Subcutaneous abdominal adipose tissue (tissue), 5 donors: ENCODE data around the gene TLX3.
A peak's percentile ranks its signal among the peaks of the same experiment; 100 is the strongest.

Source experiments
- H3K27ac ChIP-seq: one replicate; pipeline ENCODE4 v1.7.0; 2013; ENCODE audit warnings: low read depth, mild to moderate bottlenecking, inconsistent platforms, low read length, moderate library complexity
- H3K27me3 ChIP-seq, 5 donors: one replicate each; pipeline ENCODE4 v1.7.0; 2013; ENCODE audit warnings: low read length in 5 of 5, inconsistent platforms in 1 of 5; ENCODE audit not compliant: control insufficient read depth in 5 of 5, insufficient read depth in 4 of 5
- H3K36me3 ChIP-seq, 5 donors: one replicate each; pipeline ENCODE4 v1.7.0; 2013; ENCODE audit warnings: low read length in 5 of 5; ENCODE audit not compliant: control insufficient read depth in 5 of 5, insufficient read depth in 5 of 5
- H3K4me1 ChIP-seq, 5 donors: one replicate each; pipeline ENCODE4 v1.7.0; 2013; ENCODE audit warnings: low read length in 5 of 5, mild to moderate bottlenecking in 3 of 5, moderate library complexity in 1 of 5; ENCODE audit not compliant: control insufficient read depth in 5 of 5, insufficient read depth in 5 of 5
- H3K4me3 ChIP-seq, 5 donors: one replicate each; pipeline ENCODE4 v1.7.0; 2013; ENCODE audit warnings: low read length in 5 of 5, low read depth in 1 of 5
- H3K9ac ChIP-seq, 5 donors: one replicate each; pipeline ENCODE4 v1.7.0; 2013; ENCODE audit warnings: low read length in 5 of 5, mild to moderate bottlenecking in 4 of 5, moderate library complexity in 3 of 5
- H3K9me3 ChIP-seq, 5 donors: one replicate each; pipeline ENCODE4 v1.7.0; 2013; ENCODE audit warnings: low read length in 5 of 5; ENCODE audit not compliant: control insufficient read depth in 5 of 5
- donor health status: healthy.
- donor health status: healthy.
- donor health status: healthy.
- donor health status: healthy.
- donor health status: healthy.

TLX3 gene

DNA sequence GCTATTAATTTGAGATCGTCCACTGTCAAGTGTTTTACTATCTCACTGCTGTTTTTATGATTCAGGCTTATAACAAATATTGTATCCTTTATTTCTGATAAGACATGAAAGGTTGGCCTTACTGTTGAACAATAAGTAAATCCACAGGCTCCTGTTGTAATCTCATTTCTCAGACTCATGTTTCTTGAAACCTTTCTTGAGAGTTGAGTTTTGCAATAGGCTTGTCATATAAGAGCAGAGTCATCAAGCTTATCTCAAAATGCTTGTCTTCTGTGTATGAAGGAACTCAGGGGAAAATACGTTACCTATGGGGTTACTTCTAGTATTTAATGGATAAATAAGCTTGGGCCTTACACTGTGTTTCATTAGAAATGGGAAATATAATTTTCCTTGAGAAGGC lies 9.2 kb upstream of the TLX3 start:
- Histone ChIP-seq H3K4me1 (no peaks in the 10 kb centered on the region), H3K9me3 (no peaks in the 10 kb centered on the region), H3K27ac (no peak overlapping the region), H3K9ac (no peak overlapping the region), H3K27me3 (peaks cover 10 to 15% (median 11%) of the 10 kb centered on the region in 5 donors), H3K36me3 (no peaks in the 10 kb centered on the region), H3K4me3 (no peak overlapping the region)

GRCh38 chr5:171300358-171300757 lies 8.7 kb upstream of the TLX3 start:
- H3K36me3 ChIP-seq: no peaks in the 10 kb centered on the region
- no peak overlapping the region for H3K9ac ChIP-seq
- H3K9me3 ChIP-seq: no peaks in the 10 kb centered on the region
- peaks cover 15 to 20% (median 15%) of the 10 kb centered on the region in 5 donors for H3K27me3 ChIP-seq
- no peak overlapping the region for H3K4me3 ChIP-seq
- H3K27ac ChIP-seq: no peak overlapping the region
- no peaks in the 10 kb centered on the region for H3K4me1 ChIP-seq

GRCh38 chr5:171306166-171306565 lies 2.9 kb upstream of the TLX3 start:
- Histone ChIP-seq H3K27me3 (peaks cover 63 to 75% (median 68%) of the 10 kb centered on the region in 5 donors), H3K9ac (no peak overlapping the region), H3K36me3 (no peaks in the 10 kb centered on the region), H3K9me3 (no peaks in the 10 kb centered on the region), H3K4me3 (no peak overlapping the region), H3K4me1 (peaks cover 0 to 29% (median 22%) of the 10 kb centered on the region in 5 donors), H3K27ac (no peak overlapping the region)

DNA sequence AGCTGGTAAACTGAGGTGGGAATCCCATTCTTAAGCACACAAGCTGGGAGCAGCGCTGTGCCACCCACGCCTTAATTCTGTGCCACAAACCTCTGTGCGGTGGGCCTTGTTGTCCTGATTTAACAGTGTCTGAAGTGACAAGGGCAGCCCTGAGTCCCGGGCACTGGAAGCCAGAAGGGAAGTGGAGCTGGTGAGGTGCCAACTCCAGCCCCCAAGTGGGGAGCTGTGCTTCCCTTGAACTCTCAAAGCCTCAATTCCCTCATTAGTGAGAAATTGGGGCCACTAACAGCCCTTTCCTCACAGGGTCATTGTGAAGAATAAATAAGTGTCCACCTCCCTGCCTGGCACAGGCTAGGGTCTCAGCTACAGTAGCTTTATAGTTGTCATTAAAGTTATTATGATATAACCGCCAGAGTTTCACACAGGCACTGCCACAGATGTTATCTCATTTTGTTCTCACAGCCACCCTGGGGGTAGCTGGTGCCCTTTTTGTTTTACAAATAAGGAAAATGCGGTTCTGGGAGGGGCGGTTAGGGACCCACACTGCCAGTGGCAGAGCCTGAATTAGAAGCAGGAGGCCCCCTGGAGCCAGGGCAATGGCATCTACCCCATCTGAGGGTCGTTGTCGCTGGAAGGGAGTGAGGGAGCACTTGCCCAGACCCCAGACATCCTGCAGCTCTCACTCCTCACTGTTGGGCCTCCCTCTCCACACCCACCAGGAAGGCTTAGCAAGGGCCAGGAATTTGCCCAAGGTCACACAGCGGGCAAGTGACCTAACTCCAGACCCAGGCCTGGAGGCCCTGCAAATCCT lies 2.1 kb upstream of the TLX3 start:
- H3K9ac ChIP-seq: no peak overlapping the region
- no peaks in the 10 kb centered on the region for H3K9me3 ChIP-seq
- H3K4me1 ChIP-seq: peaks cover 0 to 35% (median 29%) of the 10 kb centered on the region in 5 donors
- no peaks in the 10 kb centered on the region for H3K36me3 ChIP-seq
- H3K27ac ChIP-seq: no peak overlapping the region
- no peak overlapping the region for H3K4me3 ChIP-seq
- peaks cover 66 to 80% (median 70%) of the 10 kb centered on the region in 5 donors for H3K27me3 ChIP-seq

DNA sequence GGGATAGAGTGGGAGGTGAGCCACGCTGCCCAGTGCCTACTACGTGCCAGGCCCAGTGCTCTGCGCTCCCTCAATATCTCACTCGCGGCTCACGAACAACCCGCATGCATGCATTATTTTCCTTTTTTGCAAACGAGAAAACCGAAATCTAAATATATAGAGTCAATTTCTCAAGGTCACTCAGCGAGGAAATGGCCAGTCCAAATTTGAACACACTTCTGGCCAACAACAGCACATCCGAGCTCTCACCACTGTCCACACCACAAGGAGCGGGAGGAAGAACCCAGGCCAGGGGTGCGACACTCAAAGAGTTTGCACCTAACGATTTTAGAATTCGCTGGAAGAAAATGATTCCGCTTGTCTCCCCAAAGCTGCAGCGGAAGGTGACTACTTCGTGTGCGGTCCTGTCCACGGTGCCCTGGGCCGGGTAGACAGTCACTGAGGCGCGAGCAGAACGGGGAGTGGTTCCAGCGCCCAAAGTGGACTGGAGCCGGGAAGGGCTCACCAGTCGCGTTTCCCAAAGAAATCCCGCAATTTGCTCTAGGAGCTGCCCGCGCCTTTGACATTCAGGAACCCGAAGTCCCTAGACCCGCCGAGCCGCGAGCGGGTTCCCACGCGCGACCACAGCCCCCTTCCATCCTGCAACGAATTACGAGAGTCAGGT lies 1.1 kb upstream of the TLX3 start:
- Histone ChIP-seq H3K27me3 (peaks cover 70 to 86% (median 79%) of the 10 kb centered on the region in 5 donors), H3K9me3 (no peaks in the 10 kb centered on the region), H3K27ac (no peak overlapping the region), H3K9ac (no peak overlapping the region), H3K4me3 (no peak overlapping the region), H3K4me1 (peaks cover 0 to 44% (median 38%) of the 10 kb centered on the region in 5 donors), H3K36me3 (no peaks in the 10 kb centered on the region)

- no peak overlapping the region for H3K27ac ChIP-seq
- H3K36me3 ChIP-seq: no peaks in the 10 kb centered on the region
- peaks cover 76 to 92% (median 84%) of the 10 kb centered on the region in 5 donors for H3K27me3 ChIP-seq
- no peaks in the 10 kb centered on the region for H3K9me3 ChIP-seq
- H3K4me3 ChIP-seq: peak overlapping the region in 2 of 5 donors; percentile 22 to 51
- H3K9ac ChIP-seq: no peak overlapping the region
- peaks cover 0 to 52% (median 41%) of the 10 kb centered on the region in 5 donors for H3K4me1 ChIP-seq
Measured at GRCh38 chr5:171309276-171310211, 496 bp downstream of the TLX3 start.

GRCh38 chr5:171310212-171310818 lies 1.3 kb downstream of the TLX3 start:
- Histone ChIP-seq H3K9me3 (no peaks in the 10 kb centered on the region), H3K4me3 (no peak overlapping the region), H3K4me1 (peaks cover 0 to 59% (median 48%) of the 10 kb centered on the region in 5 donors), H3K36me3 (no peaks in the 10 kb centered on the region), H3K27ac (no peak overlapping the region), H3K27me3 (peaks cover 75 to 92% (median 84%) of the 10 kb centered on the region in 5 donors), H3K9ac (no peak overlapping the region)

DNA sequence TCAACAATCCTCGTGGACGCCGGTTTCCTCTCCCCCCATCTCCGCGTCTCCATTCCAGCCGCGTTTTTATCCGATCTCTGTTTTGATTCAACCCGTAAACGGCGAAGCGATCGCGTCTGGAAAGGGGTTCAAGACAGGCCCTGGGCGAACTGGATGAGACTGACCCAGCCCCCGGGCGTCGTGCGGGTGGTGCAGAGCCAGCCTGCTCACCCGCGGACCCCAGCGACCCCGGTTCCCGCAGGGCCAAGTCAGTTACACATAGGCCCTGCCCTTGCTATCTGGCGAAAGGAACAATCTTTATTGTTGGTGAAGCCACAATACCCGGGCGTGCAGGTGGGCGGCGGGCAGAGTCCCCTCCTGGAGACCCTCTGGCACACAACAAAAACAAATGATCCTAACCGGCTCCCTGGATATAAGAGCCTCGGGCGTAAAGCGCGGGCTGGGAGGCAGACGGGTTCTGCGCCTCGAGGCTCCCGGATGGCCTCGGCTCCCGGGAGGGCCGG lies 1.8 kb downstream of the TLX3 start:
- no peaks in the 10 kb centered on the region for H3K36me3 ChIP-seq
- no peak overlapping the region for H3K9ac ChIP-seq
- H3K27ac ChIP-seq: no peak overlapping the region
- H3K9me3 ChIP-seq: no peaks in the 10 kb centered on the region
- H3K4me3 ChIP-seq: no peak overlapping the region
- H3K4me1 ChIP-seq: peaks cover 0 to 64% (median 53%) of the 10 kb centered on the region in 5 donors
- H3K27me3 ChIP-seq: peaks cover 77 to 93% (median 83%) of the 10 kb centered on the region in 5 donors

DNA sequence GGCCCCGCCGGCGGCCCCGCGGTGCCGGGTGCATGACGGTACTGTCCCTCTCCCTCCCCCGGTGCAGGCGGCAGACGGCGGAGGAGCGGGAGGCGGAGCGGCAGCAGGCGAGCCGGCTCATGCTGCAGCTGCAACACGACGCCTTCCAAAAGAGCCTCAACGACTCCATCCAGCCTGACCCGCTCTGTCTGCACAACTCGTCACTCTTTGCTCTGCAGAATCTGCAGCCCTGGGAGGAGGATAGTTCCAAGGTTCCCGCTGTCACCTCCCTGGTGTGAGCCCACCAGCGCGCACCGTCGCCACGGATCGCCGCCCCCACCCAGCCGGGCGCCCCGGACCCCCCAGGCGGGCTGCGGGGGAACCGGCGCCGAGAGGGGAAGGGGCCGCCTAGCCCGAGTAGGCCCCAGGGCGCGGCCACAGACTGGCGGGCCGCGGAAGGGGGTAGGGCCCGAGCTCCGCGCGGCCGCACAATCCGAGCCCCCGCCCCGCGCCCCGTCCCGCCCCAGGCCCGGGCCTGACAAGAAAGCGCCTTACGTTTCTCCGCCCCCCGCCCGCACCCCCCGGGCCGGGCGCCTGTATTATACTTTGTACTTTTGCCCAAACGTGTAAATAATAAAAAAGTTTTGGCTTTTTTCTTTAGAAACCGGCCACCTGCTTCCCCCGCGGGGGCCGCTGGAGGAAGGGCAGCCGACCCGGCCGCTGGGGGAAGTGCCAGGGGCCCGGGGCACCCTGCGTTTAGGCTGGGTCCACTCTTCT lies 2.5 kb downstream of the TLX3 start:
- no peaks in the 10 kb centered on the region for H3K36me3 ChIP-seq
- H3K9ac ChIP-seq: no peak overlapping the region
- H3K27ac ChIP-seq: no peak overlapping the region
- no peaks in the 10 kb centered on the region for H3K9me3 ChIP-seq
- peaks cover 0 to 71% (median 60%) of the 10 kb centered on the region in 5 donors for H3K4me1 ChIP-seq
- peak overlapping the region in 1 of 5 donors; percentile 47 for H3K4me3 ChIP-seq
- peaks cover 77 to 93% (median 84%) of the 10 kb centered on the region in 5 donors for H3K27me3 ChIP-seq
